ENCODE results near the gene TSPAN16. TPM values are rescaled to one million over a fixed set of nuclear protein-coding genes. Genes with fewer than 3 reads are reported as not detected.
"Not testable (repeated sequence)": the region's sequence is repeated elsewhere in the genome, so short reads cannot be mapped to it uniquely, and the experiment has no call there.

Gene TSPAN16
- total RNA-seq, 1 donor from 2014 or later, result not detected

DNA sequence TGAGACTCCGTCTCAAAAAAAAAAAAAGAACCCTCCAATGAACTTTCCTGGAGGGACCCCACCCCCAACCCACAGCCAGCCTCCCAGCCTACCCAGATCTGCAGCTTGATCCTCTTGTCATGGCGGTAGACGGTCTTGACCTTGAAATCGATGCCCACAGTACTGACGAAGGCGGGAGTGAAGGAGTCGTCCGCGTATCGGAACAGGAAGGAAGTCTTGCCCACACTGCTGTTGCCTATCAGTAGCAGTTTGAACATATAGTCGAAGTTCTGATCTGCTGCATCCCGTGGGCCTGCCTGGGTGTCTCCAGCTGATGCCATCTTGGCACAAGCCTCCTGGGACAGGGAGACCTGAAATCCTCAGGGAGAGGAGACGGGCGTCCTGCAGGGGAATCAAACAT is 41.1 kb downstream of the TSPAN16 start:
- DNase-seq (ENCODE audit: extremely low spot score, unreplicated experiment), result no peak

DNA sequence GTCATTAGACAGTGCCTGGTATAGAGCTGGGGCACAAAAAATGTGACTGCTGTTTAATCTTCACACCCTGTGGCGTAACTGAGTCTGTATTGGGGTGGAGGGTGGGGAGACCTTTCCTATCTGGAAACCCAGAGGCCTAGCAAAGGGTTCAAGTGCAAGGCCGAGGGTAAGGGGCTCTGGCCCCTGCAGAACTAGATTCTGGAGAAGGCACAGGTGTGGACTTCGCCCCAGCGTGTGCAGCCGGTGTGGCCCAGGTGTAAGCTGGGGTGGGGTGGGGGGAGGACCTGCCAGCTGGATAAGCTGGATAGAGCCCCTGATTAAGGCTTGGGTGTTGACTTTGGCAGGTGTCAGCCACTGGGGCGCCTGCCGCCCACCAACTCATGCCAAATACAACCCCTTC is 42.2 kb downstream of the TSPAN16 start:
- peak overlapping the region; percentile 23 for H3K4me3 Mint-ChIP-seq
- peaks cover 5% of the 10 kb centered on the region for H3K4me1 Mint-ChIP-seq (ENCODE audit: unreplicated experiment)
- no peak overlapping the region for H3K27ac Mint-ChIP-seq
- TF ChIP-seq, protein P1, sequence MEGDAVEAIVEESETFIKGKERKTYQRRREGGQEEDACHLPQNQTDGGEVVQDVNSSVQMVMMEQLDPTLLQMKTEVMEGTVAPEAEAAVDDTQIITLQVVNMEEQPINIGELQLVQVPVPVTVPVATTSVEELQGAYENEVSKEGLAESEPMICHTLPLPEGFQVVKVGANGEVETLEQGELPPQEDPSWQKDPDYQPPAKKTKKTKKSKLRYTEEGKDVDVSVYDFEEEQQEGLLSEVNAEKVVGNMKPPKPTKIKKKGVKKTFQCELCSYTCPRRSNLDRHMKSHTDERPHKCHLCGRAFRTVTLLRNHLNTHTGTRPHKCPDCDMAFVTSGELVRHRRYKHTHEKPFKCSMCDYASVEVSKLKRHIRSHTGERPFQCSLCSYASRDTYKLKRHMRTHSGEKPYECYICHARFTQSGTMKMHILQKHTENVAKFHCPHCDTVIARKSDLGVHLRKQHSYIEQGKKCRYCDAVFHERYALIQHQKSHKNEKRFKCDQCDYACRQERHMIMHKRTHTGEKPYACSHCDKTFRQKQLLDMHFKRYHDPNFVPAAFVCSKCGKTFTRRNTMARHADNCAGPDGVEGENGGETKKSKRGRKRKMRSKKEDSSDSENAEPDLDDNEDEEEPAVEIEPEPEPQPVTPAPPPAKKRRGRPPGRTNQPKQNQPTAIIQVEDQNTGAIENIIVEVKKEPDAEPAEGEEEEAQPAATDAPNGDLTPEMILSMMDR (conservative IDR thresholded peaks at IDR 0.05), result no peak
- H3K36me3 Mint-ChIP-seq, result peaks cover 19% of the 10 kb centered on the region
- H3K9me3 Mint-ChIP-seq, result no peaks in the 10 kb centered on the region
- no peak for DNase-seq (ENCODE audit: extremely low spot score, unreplicated experiment)
- no peaks in the 10 kb centered on the region for H3K27me3 Mint-ChIP-seq

More for the DNA sequence above, 41.1 kb downstream of the TSPAN16 start:
- Mint-ChIP-seq H3K4me1 (ENCODE audit: unreplicated experiment) (peaks cover 5% of the 10 kb centered on the region), H3K27me3 (no peaks in the 10 kb centered on the region), H3K36me3 (peaks cover 19% of the 10 kb centered on the region), H3K9me3 (no peaks in the 10 kb centered on the region), H3K27ac (no peak overlapping the region), H3K4me3 (no peak overlapping the region)
- TF ChIP-seq, protein P1 (conservative IDR thresholded peaks at IDR 0.05), result no peak

DNA sequence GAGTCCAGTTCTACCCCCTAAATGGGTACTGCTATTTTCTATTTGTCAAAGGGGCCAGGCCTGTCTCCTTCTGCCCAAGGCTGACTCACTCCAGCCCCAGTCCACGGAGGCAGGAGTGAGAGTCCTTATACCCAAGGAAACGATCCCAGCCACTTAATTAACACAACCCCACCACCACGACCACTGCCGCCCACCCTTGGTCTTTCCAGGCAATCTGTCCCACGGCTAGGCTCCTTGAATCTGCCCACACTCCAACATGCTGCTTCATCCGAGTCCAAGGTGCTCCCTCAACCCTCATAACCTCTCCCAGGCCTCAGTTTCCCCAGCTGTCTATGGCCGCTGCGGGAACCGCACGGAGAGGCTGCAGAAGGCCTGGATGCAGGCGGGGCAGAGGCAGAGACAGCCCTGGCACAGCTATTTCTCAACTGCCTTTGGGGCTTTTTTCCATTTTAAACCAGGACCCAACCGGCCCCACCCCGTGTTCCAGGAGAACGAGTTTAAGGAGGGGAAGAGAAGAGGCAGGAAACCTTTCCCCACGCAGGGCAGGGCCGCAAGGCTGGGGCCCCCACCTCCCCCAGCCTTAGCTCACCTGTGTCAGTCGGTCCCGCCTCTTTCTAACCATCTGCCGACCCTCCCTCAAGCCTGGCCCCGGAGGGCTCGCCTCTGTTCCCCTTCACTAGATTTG is 42.8 kb downstream of the TSPAN16 start:
- Mint-ChIP-seq H3K27me3 (no peaks in the 10 kb centered on the region), H3K9me3 (no peaks in the 10 kb centered on the region), H3K4me1 (ENCODE audit: unreplicated experiment) (peaks cover 5% of the 10 kb centered on the region), H3K4me3 (peak overlapping the region; percentile 86), H3K27ac (peak overlapping the region; percentile 70), H3K36me3 (peaks cover 19% of the 10 kb centered on the region)
- TF ChIP-seq, protein P1 (conservative IDR thresholded peaks at IDR 0.05), result no peak
- no peak for DNase-seq (ENCODE audit: extremely low spot score, unreplicated experiment)

DNA sequence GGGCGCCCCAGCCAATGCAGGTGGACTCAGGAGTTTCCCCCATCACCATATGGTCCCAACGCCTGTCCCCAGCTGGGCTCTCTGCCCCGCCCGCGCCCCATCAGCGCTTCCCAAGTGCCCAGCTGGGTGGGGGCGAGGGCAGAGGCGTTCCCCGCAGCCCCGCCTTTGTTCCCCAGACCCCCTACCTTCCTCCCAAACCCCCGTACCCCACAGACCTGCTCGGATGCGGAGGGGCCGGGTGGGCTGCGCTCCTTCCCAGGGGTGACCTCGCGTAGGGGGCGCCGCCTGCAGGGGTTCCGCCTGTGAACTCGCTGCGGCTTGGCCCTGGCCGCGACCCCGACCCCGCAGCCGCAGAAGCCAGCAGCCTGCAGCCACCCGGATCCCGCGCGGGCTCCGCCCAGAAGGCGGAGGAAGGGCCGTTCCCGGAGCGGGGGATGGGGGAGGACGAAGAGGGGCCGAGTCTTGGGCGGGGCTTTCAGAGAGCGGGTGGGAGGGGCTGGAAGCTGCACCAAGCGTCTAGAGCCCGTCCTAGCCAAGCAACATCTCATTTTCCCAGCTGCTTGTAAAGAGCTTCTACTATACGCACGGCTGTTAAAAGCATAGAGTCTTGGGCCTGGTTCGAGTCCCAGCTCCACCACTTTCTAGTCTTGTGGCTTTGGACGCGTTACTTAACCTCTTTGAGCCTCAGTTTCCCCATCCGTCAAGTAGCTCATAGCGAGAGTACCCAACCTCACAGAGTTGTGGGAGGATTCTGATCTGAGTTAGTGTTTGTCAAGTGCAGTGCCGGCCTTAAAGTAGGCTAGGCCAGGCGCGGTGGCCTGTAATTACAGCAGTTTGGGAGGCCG is 43.5 kb downstream of the TSPAN16 start, which contains the start of gene RAB3D:
Gene RAB3D (minus strand): TSS at position 404 of the 845 bp plus-strand sequence. CDS start 2,258 bp downstream, outside the sequence.
- TF ChIP-seq, protein P1 (conservative IDR thresholded peaks at IDR 0.05), result no peak
- H3K27me3 Mint-ChIP-seq, result no peaks in the 10 kb centered on the region
- H3K4me1 Mint-ChIP-seq (ENCODE audit: unreplicated experiment), result peaks cover 9% of the 10 kb centered on the region
- DNase-seq (ENCODE audit: extremely low spot score, unreplicated experiment), result peak; percentile 94
- H3K36me3 Mint-ChIP-seq, result peaks cover 15% of the 10 kb centered on the region
- peak within 1 kb of the TSS; percentile 70 for H3K27ac Mint-ChIP-seq
- no peaks in the 10 kb centered on the region for H3K9me3 Mint-ChIP-seq
- peak within 1 kb of the TSS; percentile 86 for H3K4me3 Mint-ChIP-seq

DNA sequence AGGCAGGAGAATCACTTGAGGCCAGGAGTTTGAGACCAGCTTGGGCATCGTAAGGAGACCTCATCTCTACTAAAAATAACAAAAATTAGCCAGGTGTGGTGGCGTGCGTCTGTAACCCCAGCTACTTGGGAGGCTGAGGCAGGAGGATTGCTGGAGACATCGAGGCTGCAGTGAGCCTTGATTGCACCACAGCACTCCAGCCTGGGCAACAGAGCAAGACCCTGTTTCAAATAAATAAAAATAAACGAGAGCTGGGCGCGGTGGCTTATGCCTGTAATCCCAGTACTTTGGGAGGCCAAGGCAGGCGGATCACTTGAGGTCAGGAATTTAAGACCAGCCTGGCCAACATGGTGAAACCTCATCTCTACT is 44.1 kb downstream of the TSPAN16 start:
- Mint-ChIP-seq H3K4me1 (ENCODE audit: unreplicated experiment) (peaks cover 11% of the 10 kb centered on the region), H3K4me3 (peak overlapping the region; percentile 86), H3K36me3 (peaks cover 14% of the 10 kb centered on the region)
- H3K27me3 Mint-ChIP-seq; DNase-seq (ENCODE audit: extremely low spot score, unreplicated experiment); H3K9me3 Mint-ChIP-seq; H3K27ac Mint-ChIP-seq: not testable (repeated sequence)

DNA sequence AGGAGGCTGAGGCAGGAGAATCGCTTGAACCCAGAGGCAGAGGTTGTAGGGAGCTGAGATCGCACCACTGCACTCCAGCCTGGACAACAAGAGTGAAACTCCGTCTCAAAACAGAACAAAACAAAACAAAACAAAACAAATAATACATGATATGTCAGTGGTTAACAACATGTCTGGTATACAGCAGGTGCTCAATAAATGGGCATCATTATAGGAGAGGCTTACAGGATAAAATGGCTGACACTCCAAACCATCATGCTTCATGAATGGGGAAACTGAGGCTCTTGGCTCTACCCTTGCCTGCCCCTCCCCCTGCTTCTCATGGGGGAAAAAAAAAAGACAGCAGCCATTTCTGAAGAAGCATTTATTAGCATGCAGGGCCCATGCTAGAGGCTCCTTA is 46.5 kb downstream of the TSPAN16 start:
- TF ChIP-seq, protein P1 (conservative IDR thresholded peaks at IDR 0.05), result no peak
- H3K9me3 Mint-ChIP-seq, result no peaks in the 10 kb centered on the region
- no peaks in the 10 kb centered on the region for H3K36me3 Mint-ChIP-seq
- peaks cover 32% of the 10 kb centered on the region for H3K4me1 Mint-ChIP-seq (ENCODE audit: unreplicated experiment)
- no peak overlapping the region for H3K4me3 Mint-ChIP-seq
- DNase-seq (ENCODE audit: extremely low spot score, unreplicated experiment), result no peak
- no peaks in the 10 kb centered on the region for H3K27me3 Mint-ChIP-seq
- H3K27ac Mint-ChIP-seq, result no peak overlapping the region
